H1 (cell line): Measurements from ENCODE around the gene DYNLT2B. TPM values are rescaled to one million over a fixed set of nuclear protein-coding genes. Genes with fewer than 3 reads are reported as not detected.

ENCODE experiments used
- CBX8 ChIP-seq: fragments of 300-800, 300-1000 bp; sonication (generic); IDR thresholded peaks from 2 replicates; pipeline ENCODE4 v1.7.1; 2016; ENCODE audit warnings: low read depth, low read length, borderline replicate concordance
- CREB1 ChIP-seq: IDR thresholded peaks from 2 replicates; pipeline ENCODE4 v1.6.1; 2012; ENCODE audit warnings: inconsistent platforms
- CTBP2 ChIP-seq: IDR thresholded peaks from 2 replicates; pipeline ENCODE4 v1.7.0; 2011; ENCODE audit warnings: borderline replicate concordance, mild to moderate bottlenecking, moderate library complexity, mixed read lengths, low read length; ENCODE audit not compliant: insufficient read depth, insufficient read length
- EGR1 ChIP-seq: IDR thresholded peaks from 2 replicates; pipeline ENCODE4 v1.6.1; 2011; ENCODE audit warnings: low read depth, low read length, borderline replicate concordance
- HDAC2 ChIP-seq, 2 experiments: fragments of 300-600 bp in 1 of 2; sonication (generic) in 1 of 2; IDR thresholded peaks; 2 replicates each; pipeline ENCODE4 v1.6.1; 2011 to 2012; ENCODE audit warnings: low read depth in 2 of 2, low read length in 2 of 2, mild to moderate bottlenecking in 2 of 2, moderate library complexity in 2 of 2, borderline replicate concordance in 1 of 2, inconsistent platforms in 1 of 2
- JUND ChIP-seq: IDR thresholded peaks from 2 replicates; pipeline ENCODE4 v1.6.1; 2011; ENCODE audit warnings: mild to moderate bottlenecking, improper control_type of control experiment, low read length
- KDM4A ChIP-seq: IDR thresholded peaks from one replicate; pipeline ENCODE4 v1.7.1; 2012; ENCODE audit warnings: low read depth, mild to moderate bottlenecking, moderate library complexity, low read length, inconsistent platforms; ENCODE audit not compliant: severe bottlenecking
- MAFK ChIP-seq: IDR thresholded peaks from 2 replicates; pipeline ENCODE4 v1.6.1; 2012; ENCODE audit warnings: low read depth, mild to moderate bottlenecking, improper control_type of control experiment, low read length
- MAX ChIP-seq: IDR thresholded peaks from 2 replicates; pipeline ENCODE4 v1.6.1; 2012; ENCODE audit warnings: inconsistent platforms
- NANOG ChIP-seq: IDR thresholded peaks from 2 replicates; pipeline ENCODE4 v1.6.1; 2011; ENCODE audit warnings: low read length, low read depth, mild to moderate bottlenecking, inconsistent platforms; ENCODE audit not compliant: insufficient read depth, poor library complexity, severe bottlenecking
- NRF1 ChIP-seq: IDR thresholded peaks from 2 replicates; pipeline ENCODE4 v1.6.1; 2011; ENCODE audit warnings: mild to moderate bottlenecking, low read depth, low read length, improper control_type of control experiment
- POU5F1 ChIP-seq: IDR thresholded peaks from 2 replicates; pipeline ENCODE4 v1.6.1; 2011; ENCODE audit warnings: low read depth, mild to moderate bottlenecking, low read length, moderate library complexity
- RAD21 ChIP-seq, 2 experiments: IDR thresholded peaks in 1 of 2; conservative IDR thresholded peaks in 1 of 2; 2 replicates each; pipeline ENCODE4 v1.6.1; 2011; ENCODE audit warnings: low read depth in 2 of 2, low read length in 2 of 2, improper control_type of control experiment in 1 of 2, inconsistent platforms in 1 of 2, mild to moderate bottlenecking in 1 of 2, moderate library complexity in 1 of 2
- SIRT6 ChIP-seq: IDR thresholded peaks from one replicate; pipeline ENCODE4 v1.7.1; 2012; ENCODE audit warnings: low read length, inconsistent platforms
- SP4 ChIP-seq: IDR thresholded peaks from 2 replicates; pipeline ENCODE4 v1.6.1; 2012; ENCODE audit warnings: low read length, inconsistent platforms
- SUZ12 ChIP-seq: fragments of 200-600 bp; sonication (generic); IDR thresholded peaks from 2 replicates; pipeline ENCODE4 v1.6.1; 2012; ENCODE audit warnings: mild to moderate bottlenecking, inconsistent platforms, low read length, moderate library complexity, mixed read lengths
- TEAD4 ChIP-seq: IDR thresholded peaks from 2 replicates; pipeline ENCODE4 v1.6.1; 2012; ENCODE audit warnings: low read depth, low read length, inconsistent platforms, mixed read lengths
- YY1 ChIP-seq: IDR thresholded peaks from 2 replicates; pipeline ENCODE4 v1.6.1; 2011; ENCODE audit warnings: low read depth, mild to moderate bottlenecking, low read length
- ZNF274 ChIP-seq: IDR thresholded peaks from 2 replicates; pipeline ENCODE4 v1.7.0; 2012; ENCODE audit warnings: low read length, borderline replicate concordance; ENCODE audit errors: extremely low read depth
- polyA plus RNA-seq, 7 experiments: library from polyadenylated mRNA; depleted of rRNA in 3 of 7; stranded (reverse) in 5 of 7; unstranded in 2 of 7; fragments of >200 nt in 5 of 7; fragments of 200-250 nt in 2 of 7; gene quantifications; 1 replicate in 5 of 7; 2 replicates in 1 of 7; 4 replicates in 1 of 7; pipeline versions ENCODE4 v1.2.1 to v1.2.3, GENCODE V29; 2011 to 2013; ENCODE audit warnings: missing spikeins in 2 of 7, mixed read lengths in 2 of 7
- total RNA-seq: library from RNA; stranded (reverse); fragmentation: NEBNext Ultra II Directional; extraction: Animal tissue kit (Norgen Biotek cat#: 25700); gene quantifications from 2 replicates; pipeline ENCODE4 v1.2.1, GENCODE V29; 2021
- TF ChIP-seq, protein P1 (sequence below): IDR thresholded peaks from 2 replicates; pipeline ENCODE4 v1.6.1; 2012; ENCODE audit warnings: inconsistent platforms

DYNLT2B gene
- total and polyA plus RNA-seq, 2 of the 8 experiments (the other 6 are each of a cell fraction or from before 2014, with no cell fraction given): 10.9 to 22.2 TPM

GRCh38 chr3:196287440-196288140, 30.4 kb downstream of the DYNLT2B start, which contains the start of gene PCYT1A (continued):
- TF ChIP-seq CTBP2: peak; percentile 80
- peak; percentile 76; the same call in 1 of the 2 replicates for TF ChIP-seq CREB1
- no peak for TF ChIP-seq CBX8
- no peak; a peak in 1 of 4 replicates for TF ChIP-seq HDAC2 (IDR thresholded peaks at IDR 0.05; ENCODE audit: borderline replicate concordance in 1 of 2, low read depth in 2 of 2, low read length in 2 of 2)
- TF ChIP-seq EGR1: peak; percentile 75
- TF ChIP-seq SIRT6: no peak
- no peak for TF ChIP-seq NRF1
- TF ChIP-seq, protein P1, sequence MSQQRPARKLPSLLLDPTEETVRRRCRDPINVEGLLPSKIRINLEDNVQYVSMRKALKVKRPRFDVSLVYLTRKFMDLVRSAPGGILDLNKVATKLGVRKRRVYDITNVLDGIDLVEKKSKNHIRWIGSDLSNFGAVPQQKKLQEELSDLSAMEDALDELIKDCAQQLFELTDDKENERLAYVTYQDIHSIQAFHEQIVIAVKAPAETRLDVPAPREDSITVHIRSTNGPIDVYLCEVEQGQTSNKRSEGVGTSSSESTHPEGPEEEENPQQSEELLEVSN: no peak
- TF ChIP-seq SP4: peak; percentile 74
- TF ChIP-seq YY1: no peak
- TF ChIP-seq NANOG: no peak
- TF ChIP-seq ZNF274: no peak
- TF ChIP-seq POU5F1: no peak
- no peak for TF ChIP-seq SUZ12
- TF ChIP-seq RAD21 (IDR thresholded peaks at IDR 0.05 in 1 of 2, conservative IDR thresholded peaks at IDR 0.05 in 1 of 2; ENCODE audit: low read depth in 2 of 2, low read length in 2 of 2): peak in 1 of 2 experiments; percentile 1; a peak in 2 of 4 replicates
- TF ChIP-seq KDM4A: peak; percentile 53
- TF ChIP-seq MAFK: peak; percentile 83
- TF ChIP-seq TEAD4: peak; percentile 53; the same call in 1 of the 2 replicates
- TF ChIP-seq MAX: 0 out of 2 replicates have a peak, but pooled peaks have one; percentile 18
- peak; percentile 58 for TF ChIP-seq JUND
